Stimulated activated CD4-positive, alpha-beta T cell treated with anti-CD3 and anti-CD28 coated beads, Interleukin-1b, Interleukin-23, amount 100 ng/mL, for 48 hours (primary cell): ENCODE data around the gene AVPR1A.
"Not testable (repeated sequence)": the region's sequence is repeated elsewhere in the genome, so short reads cannot be mapped to it uniquely, and the experiment has no call there.

Source experiments
- DNase-seq: peaks from one replicate; pipeline ENCODE4 v3.0.0-alpha.2; 2020

The AVPR1A gene

DNA sequence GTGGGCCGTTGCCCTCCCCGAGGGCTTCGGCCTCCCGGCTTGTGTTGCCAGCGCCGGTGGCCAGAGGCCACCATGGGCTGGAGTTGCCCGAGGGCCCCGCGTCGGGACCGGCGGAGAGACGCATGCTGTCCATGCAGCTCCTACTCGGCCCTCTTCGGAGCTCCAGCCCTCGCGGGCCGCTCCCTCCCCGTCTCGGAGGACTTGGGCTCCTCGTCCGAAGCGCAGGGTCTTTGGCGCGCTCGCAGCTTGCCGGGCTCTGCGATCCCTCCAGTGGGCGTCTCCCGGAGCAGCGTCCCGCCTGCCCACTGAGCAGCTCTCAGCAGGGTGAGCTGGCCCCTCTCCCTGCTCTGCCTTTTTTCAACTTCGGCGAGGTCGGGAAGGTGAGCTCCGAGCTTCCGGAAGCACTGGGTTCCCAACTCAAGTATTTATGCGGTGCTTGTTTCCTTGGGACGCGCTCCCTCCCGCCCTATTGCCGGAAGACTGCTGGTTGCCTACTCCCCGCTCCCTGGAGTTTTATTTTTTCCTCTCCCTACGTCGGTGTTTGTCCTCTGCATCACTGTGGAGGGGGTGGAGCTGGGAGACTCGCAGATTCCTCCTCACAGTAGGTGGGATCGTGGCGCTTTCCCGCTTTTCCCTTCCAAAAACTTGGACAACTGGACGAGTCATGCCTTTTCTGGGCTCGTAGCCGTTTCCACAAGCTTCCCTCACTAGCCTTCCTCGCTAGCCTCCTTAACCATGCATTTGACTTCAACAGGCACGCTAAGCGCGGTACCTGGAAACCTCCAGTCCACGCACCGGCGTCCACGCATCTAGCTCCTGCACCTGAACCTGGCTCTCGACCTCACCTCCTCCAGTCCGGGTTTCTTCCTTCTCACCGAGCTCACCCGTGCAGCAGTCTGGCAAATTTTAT is at the start of gene AVPR1A:
Gene AVPR1A, minus strand, starts transcription at position 489 of the 910 bp plus-strand sequence. Its CDS starts 365 bp downstream, at position 124.
- DNase-seq = no peak

DNA sequence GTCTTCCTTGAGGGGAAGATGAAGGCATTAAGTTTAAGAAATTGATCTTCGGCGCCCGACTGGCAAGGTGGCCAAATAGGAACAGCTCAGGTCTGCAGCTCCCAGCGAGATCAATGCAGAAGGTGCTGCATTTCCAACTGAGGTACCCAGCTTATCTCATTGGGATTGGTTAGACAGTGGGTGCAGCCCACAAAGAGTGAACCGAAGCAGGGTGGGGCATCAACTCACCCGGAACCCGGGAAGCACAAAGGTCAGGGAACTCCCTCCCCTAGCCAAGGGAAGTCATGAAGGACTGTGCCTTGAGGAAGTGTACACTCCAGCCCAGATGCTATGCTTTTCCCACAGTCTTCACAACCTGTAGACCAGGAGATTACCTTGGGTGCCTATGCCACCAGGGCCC is 45.2 kb upstream of the AVPR1A start:
- DNase-seq = no peak

DNA sequence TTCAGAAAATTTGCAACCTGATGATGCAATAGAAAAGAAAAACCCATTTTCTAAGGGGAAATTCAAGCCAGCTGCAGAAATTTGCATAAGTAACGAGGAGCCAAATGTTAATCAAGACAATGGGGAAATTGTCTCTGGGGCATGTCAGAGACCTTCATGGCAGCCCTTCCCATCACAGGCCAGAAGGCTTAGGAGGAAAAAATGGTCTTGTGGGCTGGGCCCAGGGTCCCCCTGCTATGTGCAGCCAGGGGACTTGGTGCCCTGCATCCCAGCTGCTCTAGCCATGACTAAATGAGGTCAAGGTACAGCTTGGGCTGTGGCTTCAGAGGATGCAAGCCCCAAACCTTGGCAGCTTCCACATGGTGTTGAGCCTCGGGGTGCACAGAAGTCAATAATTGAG is 28.2 kb upstream of the AVPR1A start:
- DNase-seq = no peak

DNA sequence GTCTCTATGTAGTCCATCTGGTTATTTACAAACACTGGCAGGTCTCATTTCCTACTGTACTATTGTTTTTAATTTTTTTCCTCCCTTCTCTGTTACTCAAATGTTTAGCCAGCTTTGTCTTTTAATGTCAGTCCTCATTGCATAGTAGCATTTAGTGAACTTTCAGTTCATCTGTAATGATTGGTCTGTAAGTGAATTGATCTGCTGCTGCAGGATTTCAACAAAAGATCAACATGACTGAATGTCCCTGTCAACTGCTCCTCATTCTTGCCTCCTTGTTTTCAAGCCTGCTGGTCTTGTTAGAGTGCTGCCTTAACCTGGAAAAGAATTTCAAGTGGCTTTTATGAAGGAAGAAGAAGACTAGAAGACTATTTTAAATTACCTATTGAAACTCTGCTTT is 19.3 kb upstream of the AVPR1A start:
- no peak for DNase-seq

DNA sequence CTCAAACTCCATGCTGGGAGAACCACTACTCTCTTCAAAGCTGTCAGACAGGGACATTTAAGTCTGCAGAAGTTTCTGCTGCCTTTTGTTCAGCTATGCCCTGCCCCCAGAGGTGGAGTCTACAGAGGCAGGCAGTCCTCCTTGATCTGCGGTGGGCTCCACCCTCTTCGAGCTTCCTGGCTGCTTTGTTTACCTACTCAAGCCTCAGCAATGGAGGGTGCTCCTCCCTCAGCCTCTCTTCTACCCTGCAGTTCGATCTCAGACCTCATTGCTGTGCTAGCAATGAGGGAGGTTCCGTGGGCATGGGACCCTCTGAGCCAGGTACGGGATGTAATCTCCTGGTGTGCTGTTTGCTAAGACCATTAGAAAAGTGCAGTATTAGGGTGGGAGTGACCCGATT is 16.7 kb upstream of the AVPR1A start:
- not testable (repeated sequence) for DNase-seq

DNA sequence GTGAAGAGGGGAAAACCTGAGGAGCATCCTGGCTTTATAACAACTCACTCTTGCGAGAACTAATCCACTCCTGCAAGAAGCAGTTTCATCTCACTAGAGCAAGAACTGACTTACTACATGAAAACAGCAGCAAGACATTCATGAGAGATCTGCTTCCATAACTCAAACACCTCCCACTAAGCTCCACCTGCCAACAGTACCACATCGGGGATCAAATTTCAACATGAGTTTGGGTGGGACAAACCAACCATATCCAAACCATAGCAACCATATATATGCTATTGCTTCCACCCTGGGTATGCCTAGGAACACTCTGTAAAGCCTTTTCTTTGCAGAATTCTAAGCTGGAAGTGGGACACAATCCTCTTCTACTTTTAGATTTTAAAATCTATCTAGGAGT is 13.9 kb upstream of the AVPR1A start:
- DNase-seq = no peak

DNA sequence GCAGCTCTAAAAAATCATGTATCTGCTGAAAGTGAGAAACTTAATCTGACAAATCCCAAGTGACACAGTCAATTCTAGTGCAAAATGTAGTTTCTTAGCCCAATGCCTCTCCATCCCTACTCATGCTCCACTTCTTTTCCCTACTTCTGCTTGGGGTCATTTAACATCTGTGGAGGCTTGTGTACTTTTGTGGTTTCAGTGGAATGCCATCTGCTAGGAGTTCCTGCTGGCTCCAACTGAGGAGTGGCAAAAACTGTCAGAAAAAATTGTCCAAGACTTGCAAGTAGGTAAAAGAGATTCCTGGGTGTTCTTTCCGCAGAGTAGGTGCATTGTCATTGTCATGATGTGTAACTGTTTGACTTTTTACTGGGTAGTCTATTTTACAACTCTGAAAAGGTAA is 12.5 kb upstream of the AVPR1A start:
- DNase-seq = no peak

DNA sequence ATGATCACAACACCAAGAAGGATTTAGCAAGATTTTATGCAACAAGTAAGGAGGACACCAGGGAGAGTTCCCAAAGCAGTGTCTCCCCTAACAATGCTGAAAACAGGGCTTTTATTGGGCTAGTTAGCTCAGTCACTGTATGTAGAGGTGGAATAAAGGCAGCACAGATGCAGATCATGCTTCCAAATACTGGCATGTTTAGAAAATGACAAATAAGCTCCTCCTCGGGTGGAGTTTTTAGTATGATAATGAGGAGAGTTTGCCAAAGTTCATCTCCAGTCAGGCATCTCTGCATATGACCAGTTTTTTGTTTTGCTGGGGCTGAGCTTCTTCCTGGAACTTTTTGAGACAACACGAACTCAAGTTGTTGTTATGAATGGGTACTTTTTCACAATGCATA is 4.4 kb upstream of the AVPR1A start:
- no peak for DNase-seq

DNA sequence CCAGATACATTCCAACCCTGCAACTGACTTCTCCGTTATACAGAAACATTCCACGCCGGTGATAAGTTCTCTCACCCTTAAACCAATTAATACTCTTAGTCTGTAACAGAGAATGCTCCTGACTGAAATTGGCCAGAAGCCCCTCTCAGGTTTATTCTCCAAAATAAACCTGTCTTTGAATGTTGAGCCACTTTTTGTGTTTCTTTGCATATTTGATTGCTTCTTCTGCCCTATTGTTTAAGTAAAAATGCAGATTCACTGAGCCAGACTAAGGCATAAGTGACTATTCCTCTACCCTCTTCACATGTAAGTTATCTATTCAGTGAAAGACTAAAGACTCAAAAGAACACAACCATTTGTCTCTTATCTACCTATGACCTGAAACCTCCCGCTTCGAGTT is 3.6 kb upstream of the AVPR1A start:
- no peak for DNase-seq

DNA sequence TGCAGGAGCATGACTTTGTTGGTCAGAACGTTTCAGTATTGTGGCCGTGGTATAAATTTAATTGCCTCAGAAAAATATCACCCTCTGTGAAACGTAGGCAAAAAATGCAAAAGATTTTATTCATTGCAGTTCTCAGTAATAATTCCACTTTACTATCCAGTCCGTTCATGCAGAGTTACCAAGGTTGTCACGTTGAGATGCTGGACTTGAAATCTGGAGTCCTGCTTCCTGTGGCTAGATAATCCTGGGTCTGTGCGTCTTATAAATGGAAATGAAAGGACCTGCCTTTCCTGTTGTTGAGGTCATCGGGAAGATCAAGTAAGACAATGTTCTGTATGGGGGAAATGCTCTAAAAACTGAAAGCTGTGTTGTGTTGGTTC is 1.3 kb upstream of the AVPR1A start:
- no peak for DNase-seq

DNA sequence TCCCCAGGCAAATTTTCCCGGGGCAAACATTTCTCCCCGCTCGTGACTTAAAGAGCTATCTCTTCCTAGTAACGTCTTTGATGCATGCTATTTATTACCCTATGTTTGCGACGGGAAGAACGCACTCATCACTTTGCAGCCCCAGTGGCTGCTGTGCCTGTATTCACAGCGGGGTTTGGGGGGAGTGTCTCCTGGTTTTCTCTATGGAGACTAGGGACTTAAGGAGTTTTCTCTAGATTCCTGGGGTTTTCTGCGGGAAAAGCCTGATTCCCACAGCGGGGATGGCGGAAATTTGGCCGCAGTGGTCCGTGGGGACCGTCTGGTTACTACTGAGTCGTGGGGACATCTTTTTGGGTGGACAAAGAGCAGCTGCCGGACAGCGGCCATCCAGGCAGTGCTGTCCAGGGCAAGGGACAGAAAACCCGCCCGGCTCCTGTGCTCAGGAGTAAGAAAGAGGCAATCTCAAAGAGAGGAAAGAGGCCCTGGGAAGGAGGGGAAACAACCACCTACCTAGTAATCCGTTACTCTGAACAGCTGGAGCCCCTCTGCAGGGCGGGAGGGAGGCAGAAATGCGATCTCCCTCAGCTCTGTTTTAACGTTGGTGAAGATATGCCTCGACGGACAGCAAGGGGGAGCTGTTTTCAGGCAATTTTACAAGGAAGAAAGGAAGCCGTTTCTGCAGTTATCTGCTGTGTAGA is 771 bp upstream of the AVPR1A start:
- DNase-seq = peak; percentile 13

DNA sequence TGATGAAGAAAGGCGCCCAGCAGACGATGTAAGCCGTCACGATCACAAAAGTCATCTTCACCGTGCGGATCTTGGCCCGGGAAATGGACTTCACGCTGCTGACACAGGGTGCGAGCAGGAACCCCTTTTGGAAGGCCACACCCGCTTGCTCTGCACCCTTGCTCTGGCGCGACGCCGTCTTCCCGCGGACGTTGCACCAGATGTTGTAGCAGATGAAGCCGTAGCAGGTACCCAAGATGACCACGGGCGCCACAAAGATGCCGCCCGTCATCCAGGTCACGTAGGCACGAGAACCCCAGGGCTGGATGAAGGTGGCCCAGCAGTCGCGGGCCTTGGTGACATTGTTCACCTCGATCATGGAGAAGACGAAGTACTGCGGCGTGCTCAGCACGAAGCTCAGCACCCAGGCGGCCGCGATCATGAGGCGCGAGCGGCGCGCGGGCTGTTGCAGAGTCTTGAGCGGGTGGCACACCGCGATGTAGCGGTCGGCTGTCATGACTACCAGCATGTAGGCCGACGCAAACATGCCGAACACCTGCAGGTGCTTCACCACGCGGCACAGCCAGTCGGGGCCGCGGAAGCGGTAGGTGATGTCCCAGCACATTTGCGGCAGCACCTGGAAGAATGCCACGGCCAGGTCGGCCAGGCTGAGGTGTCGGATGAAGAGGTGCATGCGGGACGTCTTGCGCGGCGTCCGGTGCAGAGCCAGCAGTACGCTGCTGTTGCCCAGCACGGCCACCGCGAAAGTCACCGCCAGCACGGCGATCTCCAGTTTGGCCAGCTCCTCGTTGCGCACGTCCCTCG is 890 bp downstream of the AVPR1A start:
- peak; percentile 6 for DNase-seq

DNA sequence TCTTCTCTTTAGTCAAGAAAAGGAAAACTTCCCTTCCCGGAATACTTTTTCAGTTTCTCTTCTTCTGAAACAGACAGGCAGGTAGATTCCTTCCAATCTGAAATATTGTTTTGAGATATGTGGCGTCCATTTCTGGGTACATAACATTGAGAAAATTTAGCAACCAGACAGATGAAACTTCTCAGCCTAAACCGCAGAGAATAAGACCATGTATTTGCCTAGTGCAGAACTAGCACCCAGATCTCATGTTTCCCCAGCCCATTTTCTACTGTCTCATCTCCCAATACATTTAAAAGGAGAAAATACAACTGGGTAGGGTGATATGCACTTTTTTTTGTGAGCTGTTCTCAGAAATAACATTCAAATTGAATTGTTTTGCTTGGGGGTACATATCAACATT is 6.4 kb downstream of the AVPR1A start:
- no peak for DNase-seq

DNA sequence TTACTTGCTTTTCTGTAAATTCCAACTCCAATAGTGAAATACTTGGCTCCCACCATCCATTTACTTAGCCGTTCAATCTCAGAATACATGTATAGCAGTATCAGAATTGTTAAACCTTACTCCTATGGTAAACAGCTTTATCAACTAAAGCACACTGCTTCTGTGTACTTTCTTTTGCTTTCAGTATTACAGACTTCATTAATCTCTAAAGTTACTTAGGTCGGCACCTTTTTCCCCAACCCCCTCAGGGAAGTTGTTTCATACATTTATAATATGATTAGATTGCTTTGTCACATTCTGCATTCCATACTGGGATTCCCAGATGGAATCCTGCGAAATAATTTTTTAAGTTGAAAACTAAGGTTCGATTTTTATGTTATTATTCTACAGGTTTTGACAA is 12.5 kb downstream of the AVPR1A start:
- no peak for DNase-seq

DNA sequence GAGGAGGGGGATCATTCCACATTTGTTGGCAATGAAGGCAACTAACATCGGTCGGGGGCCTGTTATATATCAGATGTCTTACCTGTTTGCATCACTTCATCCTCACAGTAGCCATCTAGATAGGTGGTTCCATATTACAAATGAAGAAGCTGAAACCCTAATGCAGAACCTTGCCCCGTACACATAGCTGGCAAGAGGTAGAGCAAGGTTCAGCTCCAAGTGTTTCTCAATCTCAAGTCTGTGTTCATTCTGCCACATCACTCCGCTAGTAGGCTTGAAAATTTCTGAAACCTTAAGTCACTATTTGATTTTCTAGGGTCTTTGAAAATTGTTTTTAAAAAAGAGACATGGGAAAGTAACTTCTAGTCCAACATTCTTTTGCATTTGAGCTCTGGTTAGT is 17.0 kb downstream of the AVPR1A start:
- no peak for DNase-seq

DNA sequence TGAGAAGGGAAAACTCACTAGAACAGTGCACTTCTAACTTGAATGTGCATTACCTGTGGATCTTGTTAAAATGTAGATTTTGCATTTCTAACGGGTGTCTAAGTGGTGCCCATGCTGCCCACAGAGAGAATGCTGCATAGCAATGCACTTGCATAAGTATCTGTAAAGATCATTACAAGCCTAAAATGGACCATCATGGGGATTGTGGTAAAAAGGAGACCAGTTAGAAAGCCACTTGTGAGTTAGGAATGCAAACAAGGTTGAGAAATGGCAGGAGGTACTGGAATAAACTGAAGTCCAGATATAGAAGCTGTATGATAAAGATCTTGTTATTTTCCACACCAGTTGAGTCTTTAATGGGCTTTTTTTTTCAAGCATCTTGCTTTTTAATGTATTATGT is 18.8 kb downstream of the AVPR1A start:
- DNase-seq = no peak

DNA sequence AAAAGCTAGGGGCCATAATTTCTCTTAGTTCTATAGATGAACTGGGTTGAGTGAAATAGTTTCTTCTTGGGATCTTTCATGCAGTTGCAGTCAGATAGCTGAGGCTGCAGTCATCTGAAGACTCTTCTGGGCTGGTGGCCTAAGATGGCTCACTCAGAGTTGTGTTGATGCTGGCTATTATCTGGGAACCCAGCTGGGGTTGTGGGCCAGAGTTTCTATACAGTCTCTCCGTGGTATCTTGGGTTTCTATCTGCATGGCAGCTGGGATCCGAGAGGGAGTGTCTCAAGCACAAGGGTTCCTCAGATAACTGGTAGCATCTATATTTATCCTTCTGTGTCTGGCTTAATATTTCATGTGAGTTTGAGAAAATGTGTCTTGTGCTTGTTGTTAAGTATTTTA is 21.1 kb downstream of the AVPR1A start:
- no peak for DNase-seq

DNA sequence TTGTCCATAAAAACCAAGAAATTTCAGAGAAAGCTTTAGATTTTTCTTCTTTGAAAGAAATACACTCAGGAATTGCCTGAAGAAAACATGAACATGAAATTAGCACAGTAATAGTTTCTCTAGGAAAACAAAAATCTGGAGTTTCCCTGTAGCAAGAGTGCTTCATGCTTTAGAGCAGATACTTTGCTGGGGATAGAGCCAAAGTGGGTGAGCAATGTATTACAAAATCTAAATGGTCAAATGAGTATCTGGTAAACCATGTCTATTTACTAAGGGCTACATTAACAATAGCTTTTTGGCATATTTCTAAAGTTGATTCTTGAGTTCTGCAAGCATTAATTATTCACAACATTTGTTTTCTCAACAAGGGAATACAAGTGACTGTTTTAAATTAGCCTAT is 26.2 kb downstream of the AVPR1A start:
- no peak for DNase-seq

DNA sequence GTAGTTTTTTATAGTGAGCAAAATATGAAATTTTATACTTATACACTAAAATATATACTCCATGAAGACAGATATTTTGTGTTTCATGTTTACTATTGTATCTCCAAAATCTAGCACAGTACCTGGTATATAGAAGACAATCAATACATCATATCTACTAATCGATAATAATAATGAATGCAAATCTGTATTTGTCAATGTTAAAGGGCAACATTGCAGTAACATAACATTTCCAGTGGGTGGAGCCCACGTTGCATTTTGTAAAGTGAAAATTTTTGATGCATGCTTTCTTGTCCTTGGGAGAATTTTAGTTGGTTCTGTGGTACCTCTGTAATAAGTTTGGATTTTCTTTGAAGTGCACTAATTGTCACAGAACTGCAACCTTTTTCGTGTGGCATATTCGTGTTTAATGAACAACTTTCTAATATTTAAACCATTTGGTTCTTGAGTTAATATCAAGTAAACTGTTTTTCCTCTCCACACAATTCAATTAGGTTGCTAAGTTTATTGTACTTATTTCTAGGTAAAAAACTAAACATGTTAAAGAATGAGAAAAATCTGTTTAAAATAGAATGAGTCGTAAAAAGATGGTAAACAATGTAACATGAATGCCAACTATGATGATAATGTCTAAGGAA is 47.4 kb downstream of the AVPR1A start:
- DNase-seq = no peak

DNA sequence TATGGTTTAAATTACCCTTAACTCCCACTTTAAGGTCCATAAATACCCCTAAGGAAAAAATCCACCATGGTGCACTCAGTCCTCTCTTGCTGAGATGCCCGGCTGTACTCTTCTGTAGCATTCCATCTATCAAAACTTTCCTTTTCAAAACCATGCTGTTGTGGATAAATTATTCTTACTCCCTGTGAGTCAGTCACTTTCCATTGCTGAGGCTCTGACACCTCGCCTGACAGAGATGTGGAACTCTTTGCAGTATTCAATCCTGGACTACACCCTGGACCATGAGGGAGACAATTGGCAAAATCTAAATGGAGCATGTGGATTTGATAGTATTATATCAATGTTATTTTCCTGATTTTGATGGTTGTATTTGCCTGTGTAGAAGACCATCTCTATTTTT is 49.1 kb downstream of the AVPR1A start:
- DNase-seq = no peak

DNA sequence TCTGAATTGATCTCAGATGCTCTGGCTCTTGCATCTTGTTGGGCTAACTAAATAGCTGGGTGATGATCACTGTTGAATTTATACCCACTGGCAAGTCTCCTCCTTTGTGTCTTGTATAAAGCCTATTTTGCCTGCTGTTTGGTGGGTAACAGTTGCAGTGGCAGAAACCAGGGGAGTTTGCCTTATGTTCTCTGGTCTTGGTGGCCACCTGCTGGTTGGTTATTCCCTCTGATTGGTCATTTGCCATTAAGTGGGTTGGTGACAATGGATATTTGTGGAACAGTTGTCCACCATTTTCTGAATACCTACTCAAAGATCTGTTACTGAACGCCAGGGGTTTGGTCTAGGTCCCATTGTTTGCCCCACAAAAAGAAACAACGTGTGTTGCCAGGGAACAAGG is 52.1 kb downstream of the AVPR1A start:
- no peak for DNase-seq

DNA sequence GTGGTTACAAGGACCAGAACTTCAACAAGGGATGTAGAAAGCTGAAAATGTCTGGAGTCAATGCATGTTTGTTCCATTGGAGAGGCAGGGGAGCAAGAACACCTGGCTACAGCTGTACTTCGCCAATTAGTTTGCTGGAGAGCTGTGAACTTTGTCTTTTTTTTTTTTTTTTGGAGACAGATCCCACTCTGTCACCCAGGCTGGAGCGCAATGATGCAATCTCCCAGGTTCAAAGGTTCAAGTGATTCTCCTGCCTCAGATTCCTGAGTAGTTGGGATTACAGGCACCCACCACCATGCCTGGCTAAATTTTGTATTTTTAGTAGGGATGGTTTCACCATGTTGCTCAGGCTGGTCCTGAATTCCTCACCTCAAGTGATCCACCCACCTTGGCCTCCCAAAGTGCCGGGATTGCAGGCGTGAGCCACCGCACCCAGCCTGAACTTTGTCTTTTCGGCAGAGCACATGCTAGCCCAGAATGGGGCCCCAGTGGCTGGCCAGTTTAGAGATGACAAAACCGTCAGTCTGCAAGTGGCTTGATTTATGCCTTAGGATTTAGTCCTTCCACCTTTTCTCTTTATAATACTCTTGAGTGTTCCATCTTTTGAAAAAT is 55.5 kb downstream of the AVPR1A start:
- no peak for DNase-seq

DNA sequence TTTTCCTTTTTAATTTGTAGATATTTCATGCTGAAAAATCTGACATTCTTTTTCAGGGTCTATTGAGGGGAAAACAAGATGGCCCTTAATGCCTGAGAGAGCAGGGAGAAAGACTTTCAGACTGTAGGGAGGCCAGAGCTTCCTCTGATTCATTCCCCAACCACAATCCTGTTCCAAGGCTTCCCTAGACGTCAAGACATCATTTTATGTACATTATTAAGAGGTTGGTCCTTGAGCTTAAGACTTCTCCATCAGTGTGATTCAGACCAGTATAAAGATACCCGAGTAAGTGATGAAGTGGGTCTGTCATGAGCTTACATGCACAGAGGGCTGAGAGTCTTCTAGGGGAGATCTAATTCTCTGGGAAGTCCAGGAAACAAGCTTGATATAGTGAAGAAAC is 57.3 kb downstream of the AVPR1A start:
- DNase-seq = no peak
